ENCODE data around the gene KIAA1328. TPM values are rescaled to one million over a fixed set of nuclear protein-coding genes. Genes with fewer than 3 reads are reported as not detected.
"Not testable (repeated sequence)": the region's sequence is repeated elsewhere in the genome, so short reads cannot be mapped to it uniquely, and the experiment has no call there.

KIAA1328 gene
- total and polyA plus RNA-seq, 2 experiments from 2014 or later: 3.8 to 11.5 TPM

- TF ChIP-seq CTCF (IDR thresholded peaks at IDR 0.05; ENCODE audit: low read depth, low read length): peak; percentile 4
- DNase-seq (ENCODE audit: low read depth in 1 of 2, low spot score in 1 of 2): not testable (repeated sequence)
These were observed 338.0 kb downstream of the KIAA1328 start for GRCh38 chr18:37166966-37167365.

GRCh38 chr18:37170984-37171383 lies 342.1 kb downstream of the KIAA1328 start:
- no peak for DNase-seq (ENCODE audit: low read depth in 1 of 2, low spot score in 1 of 2)
- H3K36me3 ChIP-seq: no peaks in the 10 kb centered on the region
- H3K4me1 ChIP-seq (ENCODE audit: low read depth): no peaks in the 10 kb centered on the region
- H3K4me3 ChIP-seq: no peak overlapping the region
- H3K27ac ChIP-seq: no peak overlapping the region
- no peaks in the 10 kb centered on the region for H3K27me3 ChIP-seq
- H3K9me3 ChIP-seq (ENCODE audit: low read depth): no peaks in the 10 kb centered on the region
- no peak for TF ChIP-seq CTCF (IDR thresholded peaks at IDR 0.05; ENCODE audit: low read depth, low read length)

More at GRCh38 chr18:37166966-37167365, 338.0 kb downstream of the KIAA1328 start:
- not testable (repeated sequence) for H3K9me3 ChIP-seq (ENCODE audit: low read depth); H3K4me1 ChIP-seq (ENCODE audit: low read depth); H3K36me3 ChIP-seq; H3K27me3 ChIP-seq; H3K4me3 ChIP-seq; H3K27ac ChIP-seq

GRCh38 chr18:37173384-37173783 lies 344.5 kb downstream of the KIAA1328 start:
- no peak overlapping the region for H3K27ac ChIP-seq
- H3K4me3 ChIP-seq: no peak overlapping the region
- no peaks in the 10 kb centered on the region for H3K4me1 ChIP-seq (ENCODE audit: low read depth)
- DNase-seq (ENCODE audit: low read depth in 1 of 2, low spot score in 1 of 2): no peak
- H3K36me3 ChIP-seq: no peaks in the 10 kb centered on the region
- no peaks in the 10 kb centered on the region for H3K27me3 ChIP-seq
- H3K9me3 ChIP-seq (ENCODE audit: low read depth): no peaks in the 10 kb centered on the region
- no peak for TF ChIP-seq CTCF (IDR thresholded peaks at IDR 0.05; ENCODE audit: low read depth, low read length)

GRCh38 chr18:37175727-37176620 lies 347.0 kb downstream of the KIAA1328 start:
- Histone ChIP-seq H3K9me3 (ENCODE audit: low read depth) (no peaks in the 10 kb centered on the region), H3K27ac (no peak overlapping the region)
- DNase-seq (ENCODE audit: low read depth in 1 of 2, low spot score in 1 of 2): no peak

GRCh38 chr18:37176621-37176934 lies 347.7 kb downstream of the KIAA1328 start:
- no peak overlapping the region for H3K27ac ChIP-seq
- no peak overlapping the region for H3K4me3 ChIP-seq
- no peaks in the 10 kb centered on the region for H3K27me3 ChIP-seq
- DNase-seq (ENCODE audit: low read depth in 1 of 2, low spot score in 1 of 2): no peak
- H3K9me3 ChIP-seq (ENCODE audit: low read depth): no peaks in the 10 kb centered on the region
- no peaks in the 10 kb centered on the region for H3K4me1 ChIP-seq (ENCODE audit: low read depth)
- no peak for TF ChIP-seq CTCF (IDR thresholded peaks at IDR 0.05; ENCODE audit: low read depth, low read length)
- no peaks in the 10 kb centered on the region for H3K36me3 ChIP-seq

More at GRCh38 chr18:37175727-37176620, 347.0 kb downstream of the KIAA1328 start:
- Histone ChIP-seq H3K4me3 (no peak overlapping the region), H3K27me3 (no peaks in the 10 kb centered on the region), H3K36me3 (no peaks in the 10 kb centered on the region), H3K4me1 (ENCODE audit: low read depth) (no peaks in the 10 kb centered on the region)
- TF ChIP-seq CTCF (IDR thresholded peaks at IDR 0.05; ENCODE audit: low read depth, low read length): no peak
